ENCODE data around the gene NRSN2.

Gene NRSN2

DNA sequence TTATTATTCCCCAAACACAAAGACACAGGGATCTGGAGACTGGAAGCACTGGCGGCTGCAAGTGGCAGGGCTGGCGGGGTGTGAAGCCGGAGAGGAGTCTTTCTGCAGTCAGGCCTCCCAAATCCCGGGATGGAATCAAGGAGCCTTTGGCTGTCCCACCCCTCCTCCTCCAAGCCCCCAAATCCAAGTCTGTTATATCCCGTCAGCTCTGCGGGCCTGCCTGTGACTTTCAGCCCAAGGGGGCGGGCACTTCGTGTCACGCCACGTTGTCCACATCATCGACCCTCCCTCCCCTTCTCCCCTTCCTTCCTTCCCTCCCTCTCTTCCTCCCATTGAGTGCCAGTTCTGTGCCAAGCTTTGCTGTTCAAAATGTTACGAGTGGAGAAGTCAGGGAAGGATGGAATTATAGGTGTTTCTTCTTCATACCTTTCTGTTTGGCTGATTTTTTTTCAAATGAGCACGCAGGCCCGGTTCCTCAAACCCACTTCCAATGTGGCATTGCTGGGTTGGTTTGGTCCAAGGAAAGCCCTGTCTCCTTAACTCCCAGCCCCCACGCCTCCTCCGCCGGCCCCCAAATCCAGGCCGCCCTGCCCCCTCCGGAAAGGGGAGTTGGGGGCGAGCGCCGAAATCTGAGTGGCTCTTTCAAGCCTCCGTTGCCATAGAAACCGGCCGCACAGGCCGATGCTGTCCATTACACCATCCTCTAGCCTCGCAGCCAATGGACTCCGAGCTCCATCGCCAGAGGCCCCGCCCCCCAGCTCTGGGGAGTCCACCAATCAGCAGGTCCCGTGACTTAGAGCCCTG is 36.9 kb upstream of the NRSN2 start:
- no peaks in the 10 kb centered on the region for H3K9me3 ChIP-seq (ENCODE audit: control insufficient read depth in 2 of 2, low read length in 2 of 2)
- H3K4me1 ChIP-seq (ENCODE audit: control insufficient read depth in 2 of 2, insufficient read depth in 2 of 2, low read length in 2 of 2), result peaks cover 0 to 4% of the 10 kb centered on the region in 2 donors
- no peaks in the 10 kb centered on the region for H3K36me3 ChIP-seq (ENCODE audit: control insufficient read depth in 2 of 2, insufficient read depth in 2 of 2, low read length in 2 of 2)
- H3K9ac ChIP-seq (ENCODE audit: low read depth in 1 of 2, low read length in 2 of 2), result peak overlapping the region in 1 of 2 donors; percentile 43
- H3K27ac ChIP-seq (ENCODE audit: low read depth in 2 of 2, low read length in 2 of 2), result peak overlapping the region; percentile 66 to 68
- H3K27me3 ChIP-seq (ENCODE audit: control insufficient read depth in 2 of 2, insufficient read depth in 2 of 2, low read length in 2 of 2), result no peaks in the 10 kb centered on the region
- H3K4me3 ChIP-seq (ENCODE audit: low read length in 2 of 2), result peak overlapping the region; percentile 45 to 48

GRCh38 chr20:310645-311044 is 36.3 kb upstream of the NRSN2 start:
- H3K27ac ChIP-seq (ENCODE audit: low read depth in 2 of 2, low read length in 2 of 2), result no peak overlapping the region
- H3K9me3 ChIP-seq (ENCODE audit: control insufficient read depth in 2 of 2, low read length in 2 of 2), result no peaks in the 10 kb centered on the region
- H3K4me3 ChIP-seq (ENCODE audit: low read length in 2 of 2), result peak overlapping the region in 1 of 2 donors; percentile 45
- no peaks in the 10 kb centered on the region for H3K27me3 ChIP-seq (ENCODE audit: control insufficient read depth in 2 of 2, insufficient read depth in 2 of 2, low read length in 2 of 2)
- H3K36me3 ChIP-seq (ENCODE audit: control insufficient read depth in 2 of 2, insufficient read depth in 2 of 2, low read length in 2 of 2), result no peaks in the 10 kb centered on the region
- peaks cover 0 to 4% of the 10 kb centered on the region in 2 donors for H3K4me1 ChIP-seq (ENCODE audit: control insufficient read depth in 2 of 2, insufficient read depth in 2 of 2, low read length in 2 of 2)
- no peak overlapping the region for H3K9ac ChIP-seq (ENCODE audit: low read depth in 1 of 2, low read length in 2 of 2)

DNA sequence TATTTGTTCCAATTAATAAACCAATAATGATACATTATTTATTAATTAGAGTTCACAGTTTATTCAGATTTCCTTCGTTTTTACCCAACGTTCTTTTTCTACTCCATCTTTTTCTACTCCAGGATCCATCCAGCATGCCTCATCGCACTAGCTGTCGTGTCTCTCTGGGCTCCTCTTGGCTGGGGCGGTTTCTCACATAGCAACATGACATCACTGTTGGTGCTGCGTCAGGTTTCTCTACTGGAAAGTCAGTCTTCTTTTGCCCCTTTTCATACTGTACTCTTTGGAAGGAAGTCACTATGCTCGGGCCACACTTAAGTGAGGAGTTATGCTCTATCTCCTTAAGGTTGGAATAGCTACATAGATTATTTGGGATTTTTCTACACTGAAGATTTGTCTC is 35.3 kb upstream of the NRSN2 start:
- Histone ChIP-seq H3K4me1 (ENCODE audit: control insufficient read depth in 2 of 2, insufficient read depth in 2 of 2, low read length in 2 of 2) (peaks cover 0 to 4% of the 10 kb centered on the region in 2 donors), H3K27ac (ENCODE audit: low read depth in 2 of 2, low read length in 2 of 2) (no peak overlapping the region), H3K9me3 (ENCODE audit: control insufficient read depth in 2 of 2, low read length in 2 of 2) (no peaks in the 10 kb centered on the region), H3K9ac (ENCODE audit: low read depth in 1 of 2, low read length in 2 of 2) (no peak overlapping the region), H3K36me3 (ENCODE audit: control insufficient read depth in 2 of 2, insufficient read depth in 2 of 2, low read length in 2 of 2) (no peaks in the 10 kb centered on the region), H3K27me3 (ENCODE audit: control insufficient read depth in 2 of 2, insufficient read depth in 2 of 2, low read length in 2 of 2) (no peaks in the 10 kb centered on the region), H3K4me3 (ENCODE audit: low read length in 2 of 2) (no peak overlapping the region)

- Histone ChIP-seq H3K4me1 (ENCODE audit: control insufficient read depth in 2 of 2, insufficient read depth in 2 of 2, low read length in 2 of 2) (peaks cover 0 to 4% of the 10 kb centered on the region in 2 donors), H3K27ac (ENCODE audit: low read depth in 2 of 2, low read length in 2 of 2) (no peak overlapping the region), H3K9me3 (ENCODE audit: control insufficient read depth in 2 of 2, low read length in 2 of 2) (no peaks in the 10 kb centered on the region), H3K36me3 (ENCODE audit: control insufficient read depth in 2 of 2, insufficient read depth in 2 of 2, low read length in 2 of 2) (no peaks in the 10 kb centered on the region), H3K9ac (ENCODE audit: low read depth in 1 of 2, low read length in 2 of 2) (no peak overlapping the region), H3K27me3 (ENCODE audit: control insufficient read depth in 2 of 2, insufficient read depth in 2 of 2, low read length in 2 of 2) (no peaks in the 10 kb centered on the region), H3K4me3 (ENCODE audit: low read length in 2 of 2) (no peak overlapping the region)
Observed at GRCh38 chr20:312067-312466, 34.8 kb upstream of the NRSN2 start.

- Histone ChIP-seq H3K27me3 (ENCODE audit: control insufficient read depth in 2 of 2, insufficient read depth in 2 of 2, low read length in 2 of 2) (no peaks in the 10 kb centered on the region), H3K36me3 (ENCODE audit: control insufficient read depth in 2 of 2, insufficient read depth in 2 of 2, low read length in 2 of 2) (no peaks in the 10 kb centered on the region), H3K9ac (ENCODE audit: low read depth in 1 of 2, low read length in 2 of 2) (no peak overlapping the region), H3K4me1 (ENCODE audit: control insufficient read depth in 2 of 2, insufficient read depth in 2 of 2, low read length in 2 of 2) (peaks cover 0 to 4% of the 10 kb centered on the region in 2 donors), H3K4me3 (ENCODE audit: low read length in 2 of 2) (no peak overlapping the region), H3K27ac (ENCODE audit: low read depth in 2 of 2, low read length in 2 of 2) (no peak overlapping the region), H3K9me3 (ENCODE audit: control insufficient read depth in 2 of 2, low read length in 2 of 2) (no peaks in the 10 kb centered on the region)
Observed at GRCh38 chr20:312866-313265, 34.0 kb upstream of the NRSN2 start.

DNA sequence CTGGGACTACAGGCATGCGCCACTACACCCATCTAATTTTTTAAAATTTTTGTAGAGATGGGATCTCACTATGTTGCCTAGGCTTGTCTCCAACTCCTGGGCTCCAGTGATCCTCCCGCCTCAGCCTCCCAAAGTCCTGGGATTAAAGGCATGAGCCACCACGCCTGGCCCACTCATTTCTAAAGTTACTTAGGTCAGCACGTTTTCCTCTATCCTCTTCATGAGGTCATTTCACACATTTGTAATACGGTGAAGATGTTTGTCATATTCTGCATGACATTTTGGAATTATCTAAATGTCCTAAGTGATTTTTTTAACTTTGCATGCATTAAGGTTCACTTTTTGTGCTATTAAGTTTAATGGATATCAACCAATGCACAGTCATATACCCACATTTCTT is 33.5 kb upstream of the NRSN2 start:
- Histone ChIP-seq H3K4me3 (ENCODE audit: low read length in 2 of 2) (no peak overlapping the region), H3K9ac (ENCODE audit: low read depth in 1 of 2, low read length in 2 of 2) (no peak overlapping the region), H3K4me1 (ENCODE audit: control insufficient read depth in 2 of 2, insufficient read depth in 2 of 2, low read length in 2 of 2) (peaks cover 0 to 4% of the 10 kb centered on the region in 2 donors), H3K9me3 (ENCODE audit: control insufficient read depth in 2 of 2, low read length in 2 of 2) (no peaks in the 10 kb centered on the region), H3K27ac (ENCODE audit: low read depth in 2 of 2, low read length in 2 of 2) (no peak overlapping the region), H3K27me3 (ENCODE audit: control insufficient read depth in 2 of 2, insufficient read depth in 2 of 2, low read length in 2 of 2) (no peaks in the 10 kb centered on the region), H3K36me3 (ENCODE audit: control insufficient read depth in 2 of 2, insufficient read depth in 2 of 2, low read length in 2 of 2) (no peaks in the 10 kb centered on the region)

- H3K36me3 ChIP-seq (ENCODE audit: control insufficient read depth in 2 of 2, insufficient read depth in 2 of 2, low read length in 2 of 2), result no peaks in the 10 kb centered on the region
- no peak overlapping the region for H3K9ac ChIP-seq (ENCODE audit: low read depth in 1 of 2, low read length in 2 of 2)
- H3K27me3 ChIP-seq (ENCODE audit: control insufficient read depth in 2 of 2, insufficient read depth in 2 of 2, low read length in 2 of 2), result no peaks in the 10 kb centered on the region
- peaks cover 0 to 4% of the 10 kb centered on the region in 2 donors for H3K4me1 ChIP-seq (ENCODE audit: control insufficient read depth in 2 of 2, insufficient read depth in 2 of 2, low read length in 2 of 2)
- no peak overlapping the region for H3K4me3 ChIP-seq (ENCODE audit: low read length in 2 of 2)
- no peak overlapping the region for H3K27ac ChIP-seq (ENCODE audit: low read depth in 2 of 2, low read length in 2 of 2)
- H3K9me3 ChIP-seq (ENCODE audit: control insufficient read depth in 2 of 2, low read length in 2 of 2), result no peaks in the 10 kb centered on the region
Observed at GRCh38 chr20:313948-314347, 33.0 kb upstream of the NRSN2 start.

DNA sequence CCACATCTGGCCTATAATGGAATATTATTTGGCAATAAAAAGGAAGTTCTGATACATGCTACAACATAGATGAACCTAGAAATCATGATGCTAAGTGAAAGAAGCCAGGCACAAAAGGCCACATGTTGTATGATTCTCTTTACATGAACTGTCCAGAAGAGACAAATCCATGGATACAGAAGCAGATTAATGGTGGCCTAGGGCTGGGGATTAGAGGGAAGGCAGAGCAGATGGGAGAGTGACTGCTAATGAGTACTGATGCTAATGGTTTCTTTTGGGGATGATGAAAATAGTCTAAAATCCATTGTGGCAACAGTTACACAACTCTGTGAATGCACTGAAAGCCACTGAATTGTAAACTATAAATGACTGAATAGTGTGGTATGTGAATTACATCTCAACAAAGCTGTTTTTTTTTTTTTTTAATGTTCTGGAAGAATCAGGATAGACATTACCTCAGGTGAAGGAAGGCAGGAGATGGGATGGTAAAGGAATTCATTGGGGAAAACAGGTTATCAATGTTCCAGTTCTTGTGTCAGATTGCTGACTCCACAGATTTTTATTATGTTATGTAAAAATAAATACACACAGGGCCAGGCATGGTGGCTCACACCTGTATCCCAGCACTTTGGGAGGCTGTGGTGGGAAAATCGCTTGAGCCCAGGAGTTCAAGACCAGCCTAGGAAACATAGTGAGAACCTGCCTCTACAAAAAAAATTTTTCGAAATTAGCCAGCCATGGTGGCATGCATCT is 30.4 kb upstream of the NRSN2 start:
- Histone ChIP-seq H3K4me3 (ENCODE audit: low read length in 2 of 2) (no peak overlapping the region), H3K9me3 (ENCODE audit: control insufficient read depth in 2 of 2, low read length in 2 of 2) (no peaks in the 10 kb centered on the region), H3K36me3 (ENCODE audit: control insufficient read depth in 2 of 2, insufficient read depth in 2 of 2, low read length in 2 of 2) (no peaks in the 10 kb centered on the region), H3K27ac (ENCODE audit: low read depth in 2 of 2, low read length in 2 of 2) (no peak overlapping the region), H3K9ac (ENCODE audit: low read depth in 1 of 2, low read length in 2 of 2) (no peak overlapping the region), H3K27me3 (ENCODE audit: control insufficient read depth in 2 of 2, insufficient read depth in 2 of 2, low read length in 2 of 2) (no peaks in the 10 kb centered on the region), H3K4me1 (ENCODE audit: control insufficient read depth in 2 of 2, insufficient read depth in 2 of 2, low read length in 2 of 2) (no peaks in the 10 kb centered on the region)

DNA sequence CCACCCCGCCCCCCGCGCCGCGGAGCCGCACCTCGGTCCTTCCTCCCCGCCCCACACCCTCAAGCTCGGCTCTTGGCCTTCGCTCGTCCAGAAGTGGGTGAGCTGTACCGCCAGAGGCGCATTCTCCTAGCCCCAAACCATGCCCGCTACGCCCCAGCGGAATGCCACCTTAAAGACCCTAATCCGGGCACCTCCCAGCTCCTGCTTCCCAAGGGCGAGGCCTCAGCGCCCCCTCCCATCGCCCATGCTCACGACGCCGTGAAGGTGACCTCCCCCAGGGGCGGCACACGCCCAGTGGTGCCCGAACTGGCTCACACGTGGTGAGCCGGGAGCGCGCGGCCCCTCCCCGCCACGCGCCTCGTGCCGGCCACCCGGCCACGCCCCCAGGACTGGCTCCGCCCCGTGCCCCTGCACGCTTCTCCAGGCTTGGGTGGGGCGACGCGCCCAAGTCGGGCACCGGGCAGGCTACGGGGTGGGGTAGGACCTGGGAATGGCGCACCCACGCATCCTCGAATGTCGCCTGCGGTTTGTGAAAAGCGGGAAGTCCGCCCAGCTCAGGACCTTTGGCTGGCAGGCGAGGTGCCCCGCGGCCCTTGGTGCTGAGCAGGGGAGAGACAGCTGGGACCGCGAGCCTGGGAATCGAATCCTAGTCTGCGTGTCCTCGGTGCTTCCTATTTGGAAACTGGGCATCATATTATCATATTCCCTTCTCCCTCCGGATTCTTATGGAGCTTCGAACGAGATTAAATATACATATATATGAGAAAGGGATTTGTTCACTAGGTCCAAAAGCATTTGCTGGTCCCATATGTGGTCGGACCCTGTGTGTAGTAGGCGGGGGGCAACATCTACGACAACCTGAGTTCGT is 22.5 kb upstream of the NRSN2 start:
- H3K9me3 ChIP-seq (ENCODE audit: control insufficient read depth in 2 of 2, low read length in 2 of 2), result no peaks in the 10 kb centered on the region
- peaks cover 12 to 14% of the 10 kb centered on the region in 2 donors for H3K4me1 ChIP-seq (ENCODE audit: control insufficient read depth in 2 of 2, insufficient read depth in 2 of 2, low read length in 2 of 2)
- H3K4me3 ChIP-seq (ENCODE audit: low read length in 2 of 2), result peak overlapping the region; percentile 67 to 88
- no peaks in the 10 kb centered on the region for H3K36me3 ChIP-seq (ENCODE audit: control insufficient read depth in 2 of 2, insufficient read depth in 2 of 2, low read length in 2 of 2)
- peak overlapping the region; percentile 88 to 90 for H3K27ac ChIP-seq (ENCODE audit: low read depth in 2 of 2, low read length in 2 of 2)
- peak overlapping the region; percentile 83 to 89 for H3K9ac ChIP-seq (ENCODE audit: low read depth in 1 of 2, low read length in 2 of 2)
- no peaks in the 10 kb centered on the region for H3K27me3 ChIP-seq (ENCODE audit: control insufficient read depth in 2 of 2, insufficient read depth in 2 of 2, low read length in 2 of 2)
